NCI-H345 treated with DMSO at 0.1 percent for 48 hours (cell line): ENCODE measurements around the gene DDRGK1.
"Not testable (repeated sequence)": the region's sequence is repeated elsewhere in the genome, so short reads cannot be mapped to it uniquely, and the experiment has no call there.

Source experiments
- DNase-seq: peaks from one replicate; lab custom pipeline; 2025; ENCODE audit not compliant: unreplicated experiment; lab: John Stamatoyannopoulos, UW

The DDRGK1 gene

DNA sequence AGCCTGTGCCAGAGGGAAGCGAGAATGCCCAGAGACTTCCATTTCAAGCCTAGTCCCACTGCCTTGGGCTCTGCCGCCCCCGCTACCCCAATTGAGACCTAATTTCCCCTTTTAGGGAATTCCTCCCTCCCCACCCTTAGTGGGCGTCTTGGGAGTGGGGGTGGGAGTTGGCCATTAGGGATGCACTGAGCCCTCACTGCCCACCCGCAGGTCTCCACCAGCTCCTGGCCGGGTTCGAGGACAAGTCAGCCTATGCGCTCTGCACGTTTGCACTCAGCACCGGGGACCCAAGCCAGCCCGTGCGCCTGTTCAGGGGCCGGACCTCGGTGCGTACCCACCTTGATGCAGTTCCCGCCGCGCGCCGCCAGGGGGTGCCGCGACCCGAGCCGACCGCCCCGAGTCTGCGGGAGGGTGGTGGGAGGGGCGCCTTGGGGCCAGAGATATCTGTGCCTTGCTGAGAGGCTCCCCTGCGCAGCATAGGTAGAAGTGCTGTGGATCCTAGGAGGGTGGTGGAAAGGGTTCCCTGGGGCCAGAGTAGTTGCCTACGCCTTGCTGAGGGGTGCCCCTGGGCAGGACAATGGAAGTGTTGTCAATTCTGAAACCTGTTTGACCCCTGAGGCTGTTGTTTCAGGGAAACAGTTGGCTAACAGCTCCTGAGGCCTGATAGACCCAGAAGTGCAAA, 14.0 kb upstream of the DDRGK1 start:
- peak; percentile 63 for DNase-seq

GRCh38 chr20:3215359-3215917, 11.0 kb upstream of the DDRGK1 start:
- DNase-seq = not testable (repeated sequence)

GRCh38 chr20:3213226-3213625, 8.7 kb upstream of the DDRGK1 start:
- DNase-seq = no peak

- DNase-seq = no peak
Measured at GRCh38 chr20:3210346-3210745, 5.9 kb upstream of the DDRGK1 start.

DNA sequence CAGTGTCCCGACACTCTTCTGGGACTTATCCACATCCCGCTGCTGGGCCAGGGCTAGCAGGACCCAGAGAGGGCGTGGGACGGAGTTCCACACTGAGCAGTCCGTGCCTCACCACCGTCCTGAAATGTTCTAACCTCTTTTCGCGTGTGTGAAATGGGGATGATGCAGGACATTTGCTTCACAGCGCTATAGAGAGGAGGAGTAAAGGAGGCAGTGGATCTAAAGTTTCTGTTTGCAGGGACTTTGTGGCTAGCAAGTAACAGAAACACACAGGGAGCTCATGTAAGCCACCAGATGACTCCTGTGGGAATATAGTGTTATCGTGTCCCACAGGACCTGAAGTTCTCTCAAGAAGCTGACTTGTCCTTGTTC, 5.5 kb upstream of the DDRGK1 start:
- no peak for DNase-seq

DNA sequence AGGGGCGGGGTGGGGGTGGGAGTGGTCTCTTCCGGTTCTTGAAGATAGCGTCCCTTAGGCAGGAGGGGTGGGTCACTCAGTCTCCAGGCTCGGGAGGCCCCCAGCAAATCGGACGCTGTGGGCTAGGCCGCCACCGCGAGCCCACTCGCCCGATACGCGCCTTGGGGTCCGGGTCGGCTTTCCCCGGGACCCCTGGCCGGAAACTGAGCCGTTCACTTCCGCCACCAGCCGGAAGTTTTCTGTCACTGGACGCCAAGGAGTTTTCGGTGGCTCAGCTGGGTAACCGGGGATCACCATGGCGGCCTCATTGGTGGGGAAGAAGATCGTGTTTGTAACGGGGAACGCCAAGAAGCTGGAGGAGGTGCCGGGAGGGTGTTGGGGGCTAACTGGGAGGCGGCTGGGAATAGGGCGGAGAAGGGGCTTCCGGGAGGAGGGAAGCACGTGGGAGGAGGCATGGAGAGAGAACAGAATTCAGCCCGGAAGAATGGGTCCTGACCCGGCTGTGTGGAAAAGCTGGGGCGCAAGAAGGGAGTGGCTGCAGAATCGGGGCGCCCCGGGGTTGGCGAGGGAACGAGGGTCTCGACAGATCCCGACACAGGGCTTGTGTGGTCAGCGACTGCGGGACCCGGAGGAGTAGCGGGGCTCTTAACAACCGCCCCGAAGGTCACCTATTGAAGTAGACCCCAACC, 4.9 kb upstream of the DDRGK1 start, which contains the start of gene ITPA:
Gene ITPA (plus strand): TSS at position 242 of the 689 bp plus-strand sequence. CDS start 54 bp downstream, at position 296.
- DNase-seq = no peak

GRCh38 chr20:3208786-3209256, 4.3 kb upstream of the DDRGK1 start:
- no peak for DNase-seq

DNA sequence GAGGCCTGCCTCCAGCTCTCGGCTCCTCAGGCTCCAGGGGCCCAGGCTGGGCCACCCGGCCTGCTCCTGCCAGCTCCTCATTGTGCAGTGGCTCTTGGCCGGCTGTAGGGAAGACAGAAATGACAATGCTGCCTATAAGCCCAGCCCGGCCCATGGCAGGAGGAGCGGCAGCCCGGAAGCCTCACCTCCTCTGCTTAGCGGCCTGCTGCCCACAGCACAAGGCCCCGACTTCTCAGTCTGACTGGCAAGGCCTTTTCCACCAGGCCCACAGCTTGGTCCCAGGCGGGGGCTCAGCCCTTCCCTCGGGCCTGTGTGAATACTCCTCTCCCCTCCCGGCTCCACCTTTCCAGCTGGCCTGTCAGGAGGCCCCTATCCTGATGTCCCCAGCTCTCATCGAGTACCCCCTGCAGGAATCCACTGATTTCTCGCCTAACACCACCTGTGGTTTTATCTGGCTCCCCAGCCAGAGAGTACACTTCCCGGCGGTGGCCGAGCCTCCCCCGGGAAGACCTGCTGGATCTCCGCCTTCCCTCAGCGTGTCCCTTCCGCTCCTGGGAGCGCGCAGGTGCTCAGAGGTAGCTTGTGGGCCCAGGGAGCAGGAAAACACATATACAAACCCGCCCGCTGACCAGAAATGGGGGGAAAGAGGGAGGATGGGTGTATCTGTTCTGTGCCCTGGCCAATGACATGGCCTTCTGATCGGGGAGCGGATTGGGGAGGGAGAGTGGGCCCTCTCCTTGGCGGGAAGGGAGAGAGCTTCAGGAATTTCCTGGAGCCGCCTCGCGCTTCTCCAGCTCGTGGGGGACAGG, 963 bp downstream of the DDRGK1 start:
- no peak for DNase-seq

- no peak for DNase-seq
Measured at GRCh38 chr20:3202965-3203314, 1.5 kb downstream of the DDRGK1 start.

- DNase-seq = no peak
Measured at GRCh38 chr20:3199976-3200755, 4.3 kb downstream of the DDRGK1 start.

- DNase-seq = no peak
Measured at GRCh38 chr20:3199206-3199605, 5.3 kb downstream of the DDRGK1 start.

GRCh38 chr20:3195590-3196237, 8.8 kb downstream of the DDRGK1 start:
- no peak for DNase-seq

DNA sequence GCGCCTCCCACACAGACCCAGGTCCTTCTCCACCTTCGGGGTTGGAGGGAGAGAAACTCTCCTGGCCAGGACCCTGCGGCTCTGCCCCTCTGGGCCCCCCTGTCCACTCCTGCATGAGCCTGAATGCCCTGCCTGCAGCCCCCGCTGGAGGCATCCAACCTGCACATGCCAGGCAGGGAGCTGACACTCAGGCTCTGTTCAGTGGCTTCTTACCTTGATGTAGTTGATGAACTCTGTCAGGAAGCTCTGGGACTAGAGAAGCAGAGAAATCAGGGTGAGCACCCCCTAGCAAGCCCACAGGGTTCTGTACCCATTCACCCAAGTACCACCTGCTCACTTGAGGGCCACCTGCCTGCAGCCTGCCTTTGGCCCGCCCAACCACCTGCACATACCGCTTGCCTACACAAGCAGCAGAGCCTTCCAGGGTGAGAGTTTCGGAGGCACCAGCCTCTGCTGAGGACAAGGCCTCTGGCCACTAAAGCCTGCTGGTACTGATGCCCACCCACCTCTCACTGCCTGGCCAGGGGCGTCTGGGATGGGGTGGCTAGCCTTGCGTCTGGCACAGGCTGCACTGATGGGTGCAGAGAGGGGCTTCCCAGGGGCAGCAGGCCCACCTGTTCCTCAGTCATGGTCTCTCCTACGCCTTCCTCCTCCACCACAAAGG, 9.7 kb downstream of the DDRGK1 start:
- DNase-seq = peak; percentile 46

- DNase-seq = no peak
Measured at GRCh38 chr20:3193806-3194616, 10.5 kb downstream of the DDRGK1 start.

DNA sequence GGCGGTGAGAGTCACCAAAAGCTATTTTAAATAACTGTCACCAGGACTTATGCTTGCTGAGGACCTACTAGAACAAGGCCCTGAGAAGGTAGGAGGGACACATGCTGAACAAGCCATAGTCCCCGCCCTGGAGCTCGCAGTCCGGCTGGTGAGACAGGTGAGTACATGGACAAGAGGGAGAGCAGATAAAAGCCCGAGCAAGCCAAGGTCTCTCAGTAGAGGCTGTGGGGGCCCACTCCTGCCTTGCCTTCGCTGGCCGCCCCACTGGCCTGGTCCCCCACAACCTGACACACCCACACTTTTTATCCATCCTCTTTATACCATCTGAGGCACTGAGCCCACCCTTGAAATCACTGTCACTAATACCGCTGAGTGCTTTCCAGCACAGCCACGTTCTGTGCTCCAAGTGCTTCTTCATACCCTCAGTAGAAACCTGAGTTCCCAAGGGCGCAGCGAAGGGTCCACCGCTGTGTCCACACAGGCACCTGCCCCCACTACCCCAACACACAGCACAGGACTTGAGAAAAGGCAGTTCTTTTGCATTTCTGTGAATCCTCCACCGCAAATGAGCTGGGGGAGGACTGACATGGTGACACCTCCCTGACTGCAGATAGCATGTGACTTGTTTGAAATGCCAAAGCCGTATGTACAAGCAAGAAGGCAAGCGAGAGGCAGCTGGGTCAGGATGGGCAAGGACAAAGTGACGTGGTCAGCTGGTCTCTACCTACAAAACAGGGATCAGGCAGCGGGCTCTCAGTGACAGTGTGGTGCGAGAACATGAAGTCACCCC, 12.1 kb downstream of the DDRGK1 start:
- no peak for DNase-seq

DNA sequence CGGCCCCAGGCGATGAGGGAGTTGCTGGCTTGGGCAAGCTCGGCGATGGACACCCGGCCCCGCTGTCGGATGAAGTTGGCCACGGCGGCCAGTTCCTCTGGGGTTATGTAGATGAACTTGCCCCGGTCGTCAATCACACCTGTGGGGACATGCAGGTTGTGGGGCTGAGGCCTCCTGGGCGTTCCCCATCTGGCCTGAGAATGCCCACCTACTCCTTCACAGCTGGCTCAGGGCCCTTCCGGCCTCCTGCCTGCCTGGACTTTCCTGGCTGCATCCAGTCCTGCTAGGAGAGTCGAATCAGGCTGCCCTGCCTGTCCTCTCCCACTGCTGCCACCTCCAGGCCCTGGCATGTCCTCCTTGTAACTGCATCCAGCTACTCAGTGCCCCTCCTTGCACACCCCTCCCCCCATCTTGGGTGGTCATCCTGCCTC, 13.8 kb downstream of the DDRGK1 start:
- no peak for DNase-seq

DNA sequence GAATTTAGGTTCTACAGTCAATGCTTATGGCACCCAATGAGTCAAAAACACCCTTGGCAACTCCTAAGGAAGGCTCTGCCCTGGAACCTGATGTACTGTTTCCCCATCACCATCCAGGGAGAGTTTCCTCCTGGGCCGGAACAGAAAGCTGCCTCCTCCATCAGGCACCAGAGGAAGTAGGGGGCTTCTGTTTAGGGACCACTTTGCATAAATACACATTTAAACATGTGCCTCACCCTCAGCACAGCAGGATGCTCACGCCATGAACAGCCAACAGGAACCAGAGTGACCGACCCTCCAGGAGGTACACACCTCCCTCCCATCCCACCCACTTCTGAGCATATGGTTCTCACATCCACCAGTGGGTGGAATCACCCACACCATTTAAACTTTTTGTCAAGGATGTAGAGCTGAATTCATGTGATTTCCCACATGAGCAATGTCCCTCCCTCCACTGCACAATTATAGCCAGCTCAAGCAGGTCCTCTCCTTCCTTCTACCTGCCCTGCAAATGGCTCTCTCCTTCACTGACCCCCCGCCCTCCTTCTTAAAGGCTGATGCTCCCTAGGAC, 14.8 kb downstream of the DDRGK1 start:
- no peak for DNase-seq
